Stimulated activated naive CD8-positive, alpha-beta T cell treated with anti-CD3 and anti-CD28 coated beads, Interleukin-15, amount 100 ng/mL, for 72 hours (primary cell): ENCODE measurements around the gene NR2C2.

Source experiments
- ATAC-seq: fragments of 150-1000 bp; cut with Tn5 transposase; 2 replicates; pipeline ENCODE4 v1.10.0; 2021; ENCODE audit warnings: mild to moderate bottlenecking, moderate library complexity
- DNase-seq, 2 donors: peaks; one replicate each; pipeline ENCODE4 v3.0.0; 2021 to 2022
- H3K27ac Mint-ChIP-seq, 2 donors: one replicate each; pipeline ENCODE4 v1.8.0; 2022; ENCODE audit warnings: mild to moderate bottlenecking in 2 of 2, mixed read lengths in 2 of 2, moderate library complexity in 2 of 2
- H3K27me3 Mint-ChIP-seq: one replicate; pipeline ENCODE4 v1.8.0; 2022; ENCODE audit warnings: mixed read lengths
- H3K4me1 Mint-ChIP-seq: one replicate; pipeline ENCODE4 v1.8.0; 2022; ENCODE audit warnings: mild to moderate bottlenecking, mixed read lengths
- H3K4me3 Mint-ChIP-seq, 2 donors: one replicate each; pipeline ENCODE4 v1.8.0; 2022; ENCODE audit warnings: mild to moderate bottlenecking in 2 of 2, mixed read lengths in 2 of 2, moderate library complexity in 1 of 2
- H3K9me3 Mint-ChIP-seq, 2 donors: one replicate each; pipeline ENCODE4 v1.8.0; 2022; ENCODE audit warnings: mixed read lengths in 2 of 2

NR2C2 gene

GRCh38 chr3:14935592-14936345, 11.6 kb upstream of the NR2C2 start:
- H3K4me1 Mint-ChIP-seq = no peaks in the 10 kb centered on the region
- H3K4me3 Mint-ChIP-seq = no peak overlapping the region
- no peak for ATAC-seq
- H3K27me3 Mint-ChIP-seq = no peaks in the 10 kb centered on the region
- H3K9me3 Mint-ChIP-seq = no peaks in the 10 kb centered on the region
- peak overlapping the region in 1 of 2 donors; percentile 42 for H3K27ac Mint-ChIP-seq
- no peak for DNase-seq

DNA sequence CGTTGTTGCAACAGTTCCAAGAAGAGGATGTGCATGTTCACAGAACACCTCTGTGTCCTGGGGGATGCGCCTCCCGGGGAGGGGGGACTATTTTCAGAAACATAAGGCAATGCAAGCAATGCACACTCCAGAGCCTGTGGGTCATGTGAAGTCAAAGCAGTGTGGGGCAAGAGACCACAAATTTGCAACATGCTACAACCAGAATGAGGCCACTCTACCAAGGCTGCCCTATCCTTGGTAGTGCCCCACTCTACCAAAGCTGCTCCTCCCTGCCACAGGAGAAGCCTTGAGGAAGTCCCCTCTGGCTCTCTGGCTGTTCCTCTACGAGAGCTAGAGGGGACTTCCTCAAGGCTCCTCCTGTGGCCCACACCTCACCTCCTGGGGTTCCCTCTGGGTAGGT, 8.4 kb upstream of the NR2C2 start:
- Mint-ChIP-seq H3K4me3 (no peak overlapping the region), H3K9me3 (no peaks in the 10 kb centered on the region), H3K27ac (no peak overlapping the region), H3K27me3 (no peaks in the 10 kb centered on the region), H3K4me1 (peaks cover 6% of the 10 kb centered on the region)
- DNase-seq (no peak), ATAC-seq (no peak)

GRCh38 chr3:14941871-14942270, 5.5 kb upstream of the NR2C2 start:
- Mint-ChIP-seq H3K4me3 (no peak overlapping the region), H3K27ac (no peak overlapping the region), H3K4me1 (peaks cover 16% of the 10 kb centered on the region), H3K9me3 (no peaks in the 10 kb centered on the region), H3K27me3 (no peaks in the 10 kb centered on the region)
- DNase-seq = no peak
- no peak for ATAC-seq

- no peaks in the 10 kb centered on the region for H3K27me3 Mint-ChIP-seq
Measured at GRCh38 chr3:14943042-14943441, 4.3 kb upstream of the NR2C2 start.

GRCh38 chr3:14946236-14946635, 1.1 kb upstream of the NR2C2 start:
- ATAC-seq (no peak), DNase-seq (no peak)
- Mint-ChIP-seq H3K27me3 (no peaks in the 10 kb centered on the region), H3K27ac (no peak overlapping the region), H3K4me1 (peaks cover 33% of the 10 kb centered on the region), H3K4me3 (peak overlapping the region; percentile 93 to 97), H3K9me3 (no peaks in the 10 kb centered on the region)

More at GRCh38 chr3:14943042-14943441, 4.3 kb upstream of the NR2C2 start:
- ATAC-seq (no peak), DNase-seq (no peak)
- Mint-ChIP-seq H3K4me1 (peaks cover 16% of the 10 kb centered on the region), H3K27ac (peak overlapping the region in 1 of 2 donors; percentile 20), H3K4me3 (no peak overlapping the region), H3K9me3 (no peaks in the 10 kb centered on the region)

- no peak for DNase-seq
- H3K27ac Mint-ChIP-seq = peak overlapping the region; percentile 97
- ATAC-seq = no peak
- peaks cover 35% of the 10 kb centered on the region for H3K4me1 Mint-ChIP-seq
- H3K9me3 Mint-ChIP-seq = no peaks in the 10 kb centered on the region
- H3K27me3 Mint-ChIP-seq = no peaks in the 10 kb centered on the region
- peak overlapping the region; percentile 93 to 97 for H3K4me3 Mint-ChIP-seq
Measured at GRCh38 chr3:14946739-14947099, 664 bp upstream of the NR2C2 start.

- Mint-ChIP-seq H3K4me3 (peak overlapping the region; percentile 98 to 100), H3K27ac (peak overlapping the region; percentile 100), H3K9me3 (no peaks in the 10 kb centered on the region), H3K27me3 (no peaks in the 10 kb centered on the region), H3K4me1 (peaks cover 46% of the 10 kb centered on the region)
- ATAC-seq (peak; percentile 94), DNase-seq (peak; percentile 96 to 97)
Measured at GRCh38 chr3:14947886-14948608, 664 bp downstream of the NR2C2 start.

GRCh38 chr3:14948609-14949038, 1.2 kb downstream of the NR2C2 start:
- Mint-ChIP-seq H3K4me1 (peaks cover 44% of the 10 kb centered on the region), H3K4me3 (peak overlapping the region; percentile 98 to 100), H3K27me3 (no peaks in the 10 kb centered on the region), H3K27ac (peak overlapping the region; percentile 100), H3K9me3 (no peaks in the 10 kb centered on the region)
- no peak for DNase-seq
- ATAC-seq = no peak

DNA sequence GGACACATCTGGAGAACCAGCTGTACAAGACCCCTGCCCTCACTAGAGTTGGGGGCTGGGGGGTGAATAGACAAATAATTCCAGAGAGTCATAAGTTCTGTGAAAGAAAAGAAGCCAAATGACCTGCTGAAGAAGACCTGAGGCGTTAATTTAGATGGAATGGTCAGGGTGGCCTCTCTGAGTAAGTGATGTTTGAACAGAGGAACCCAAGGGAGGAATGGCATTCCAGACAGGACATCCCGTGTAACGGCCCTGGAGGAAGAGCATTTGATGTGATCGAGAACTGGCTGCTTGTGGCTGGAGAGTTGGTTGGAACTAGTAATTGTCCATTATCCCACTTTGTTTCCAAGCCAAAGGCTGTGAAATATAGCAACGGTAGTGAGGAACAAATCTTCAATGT, 1.7 kb downstream of the NR2C2 start:
- Mint-ChIP-seq H3K27ac (peak overlapping the region in 1 of 2 donors; percentile 100), H3K9me3 (no peaks in the 10 kb centered on the region), H3K27me3 (no peaks in the 10 kb centered on the region), H3K4me3 (peak overlapping the region; percentile 98 to 100), H3K4me1 (peaks cover 44% of the 10 kb centered on the region)
- no peak for DNase-seq
- no peak for ATAC-seq

GRCh38 chr3:14950274-14950673, 2.9 kb downstream of the NR2C2 start:
- H3K4me3 Mint-ChIP-seq = no peak overlapping the region
- no peaks in the 10 kb centered on the region for H3K9me3 Mint-ChIP-seq
- no peak for DNase-seq
- H3K4me1 Mint-ChIP-seq = peaks cover 55% of the 10 kb centered on the region
- ATAC-seq = no peak
- no peak overlapping the region for H3K27ac Mint-ChIP-seq
- no peaks in the 10 kb centered on the region for H3K27me3 Mint-ChIP-seq

DNA sequence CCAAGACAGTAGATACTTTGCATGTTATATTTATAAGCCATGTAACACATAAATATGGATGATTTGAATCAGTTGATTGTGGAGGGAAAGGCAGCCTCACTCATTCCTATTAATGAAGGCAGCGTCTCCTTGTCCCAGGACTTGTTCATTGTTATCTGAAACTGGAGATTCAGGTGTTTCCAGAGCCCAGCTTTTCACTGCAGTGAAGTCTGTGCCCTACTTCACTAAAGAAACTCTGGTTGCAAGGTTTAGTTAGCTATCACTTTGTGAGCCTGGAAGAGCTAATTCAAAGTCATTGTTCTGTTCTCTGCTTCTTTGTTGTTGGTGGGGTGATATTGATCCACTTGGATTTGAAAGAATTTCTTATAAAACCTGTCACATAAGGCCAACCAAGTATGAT, 9.8 kb downstream of the NR2C2 start:
- Mint-ChIP-seq H3K27me3 (no peaks in the 10 kb centered on the region), H3K4me1 (peaks cover 65% of the 10 kb centered on the region), H3K9me3 (no peaks in the 10 kb centered on the region), H3K4me3 (no peak overlapping the region), H3K27ac (no peak overlapping the region)
- ATAC-seq (no peak), DNase-seq (no peak)

- H3K4me3 Mint-ChIP-seq = no peak overlapping the region
- ATAC-seq = no peak
- H3K27me3 Mint-ChIP-seq = no peaks in the 10 kb centered on the region
- DNase-seq = no peak
- peak overlapping the region in 1 of 2 donors; percentile 20 for H3K27ac Mint-ChIP-seq
- H3K4me1 Mint-ChIP-seq = peaks cover 58% of the 10 kb centered on the region
- H3K9me3 Mint-ChIP-seq = no peaks in the 10 kb centered on the region
Measured at GRCh38 chr3:14957925-14958324, 10.5 kb downstream of the NR2C2 start.

DNA sequence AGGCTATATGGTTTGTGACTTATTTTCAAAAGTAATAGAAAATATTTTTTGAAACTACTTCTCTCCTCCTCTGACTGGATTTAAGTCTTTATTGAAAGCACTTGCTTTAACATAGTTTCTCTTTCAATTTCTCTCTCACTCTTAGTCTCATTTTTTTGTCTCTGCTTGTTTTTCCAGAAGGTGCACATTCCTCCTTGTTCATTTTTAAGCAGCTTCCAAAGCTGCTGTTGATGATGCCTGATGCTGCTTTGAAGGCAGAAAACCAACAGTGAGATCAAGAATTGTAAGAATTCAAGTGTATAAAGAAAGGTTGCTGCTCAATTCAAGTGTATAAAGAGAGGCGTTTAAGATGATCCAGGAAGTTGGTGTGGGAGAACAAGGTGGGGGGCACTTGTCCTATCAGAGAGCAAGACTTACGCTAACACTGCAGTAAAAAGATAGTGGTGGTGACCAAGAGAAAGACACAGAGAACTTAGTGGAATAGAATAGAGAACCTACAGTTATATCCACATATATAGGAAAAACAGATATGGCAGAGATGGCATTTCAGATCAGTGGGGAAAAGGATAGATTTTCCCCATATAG, 12.1 kb downstream of the NR2C2 start:
- peaks cover 50% of the 10 kb centered on the region for H3K4me1 Mint-ChIP-seq
- ATAC-seq = peak; percentile 65

GRCh38 chr3:14962762-14963161, 15.4 kb downstream of the NR2C2 start:
- Mint-ChIP-seq H3K27me3 (no peaks in the 10 kb centered on the region), H3K4me3 (no peak overlapping the region), H3K4me1 (peaks cover 22% of the 10 kb centered on the region), H3K9me3 (no peaks in the 10 kb centered on the region), H3K27ac (no peak overlapping the region)
- ATAC-seq (no peak), DNase-seq (no peak)

More for the DNA sequence above, 12.1 kb downstream of the NR2C2 start:
- H3K27me3 Mint-ChIP-seq = no peaks in the 10 kb centered on the region
- peak overlapping the region; percentile 76 to 91 for H3K27ac Mint-ChIP-seq
- H3K4me3 Mint-ChIP-seq = peak overlapping the region; percentile 70 to 80
- no peak for DNase-seq
- H3K9me3 Mint-ChIP-seq = no peaks in the 10 kb centered on the region

- no peak overlapping the region for H3K4me3 Mint-ChIP-seq
- no peaks in the 10 kb centered on the region for H3K9me3 Mint-ChIP-seq
- DNase-seq = no peak
- no peak overlapping the region for H3K27ac Mint-ChIP-seq
- no peaks in the 10 kb centered on the region for H3K27me3 Mint-ChIP-seq
- ATAC-seq = no peak
- H3K4me1 Mint-ChIP-seq = peaks cover under 1% of the 10 kb centered on the region
Measured at GRCh38 chr3:14967285-14967684, 19.9 kb downstream of the NR2C2 start.

DNA sequence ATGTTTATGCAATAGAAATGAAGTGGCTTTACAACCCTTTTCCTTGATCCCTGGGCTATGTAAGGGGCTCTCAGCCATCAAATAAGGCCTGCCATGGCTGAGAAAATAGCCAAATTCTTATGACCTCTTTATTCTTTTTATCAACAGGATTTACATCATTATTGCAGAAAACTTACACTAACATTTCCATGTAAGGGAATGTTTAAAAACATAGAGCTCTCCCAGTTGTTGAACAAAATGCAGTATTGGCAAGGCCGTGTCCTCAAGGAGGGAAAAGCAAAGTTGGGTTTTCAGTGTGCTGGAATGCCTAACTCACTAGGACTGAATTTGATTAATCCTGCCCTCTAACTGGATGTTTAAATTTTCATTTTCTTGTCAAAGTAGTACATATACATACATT, 22.3 kb downstream of the NR2C2 start:
- no peak overlapping the region for H3K27ac Mint-ChIP-seq
- H3K27me3 Mint-ChIP-seq = no peaks in the 10 kb centered on the region
- ATAC-seq (no peak), DNase-seq (no peak)
- H3K9me3 Mint-ChIP-seq = no peaks in the 10 kb centered on the region
- no peak overlapping the region for H3K4me3 Mint-ChIP-seq
- peaks cover 14% of the 10 kb centered on the region for H3K4me1 Mint-ChIP-seq
